DND-41 (cell line): ENCODE results near the gene DLST.
"Not testable (repeated sequence)": the region's sequence is repeated elsewhere in the genome, so short reads cannot be mapped to it uniquely, and the experiment has no call there.

Source experiments
- ATAC-seq: fragments of 200-7000 bp; cut with Tn5 transposase; 3 replicates; pipeline ENCODE4 v1.9.1; 2021; ENCODE audit warnings: low read depth; ENCODE audit not compliant: insufficient read depth
- DNase-seq: peaks from one replicate; pipeline ENCODE4 v3.0.0-alpha.2; 2020
- H2AFZ ChIP-seq: 2 replicates; pipeline ENCODE4 v1.6.0; 2012; ENCODE audit warnings: low read depth, low read length
- H3K27ac ChIP-seq: 2 replicates; pipeline ENCODE4 v1.5.1; 2012; ENCODE audit warnings: low read length, inconsistent platforms
- H3K27me3 ChIP-seq: fragments of 200-600 bp; sonication (generic); 2 replicates; pipeline ENCODE4 v1.6.0; 2012; ENCODE audit warnings: low read length, mild to moderate bottlenecking, inconsistent platforms; ENCODE audit not compliant: insufficient read depth, poor library complexity
- H3K36me3 ChIP-seq: 2 replicates; pipeline ENCODE4 v1.5.1; 2012; ENCODE audit warnings: low read length, inconsistent platforms; ENCODE audit not compliant: insufficient read depth
- H3K4me1 ChIP-seq: 2 replicates; pipeline ENCODE4 v1.5.1; 2012; ENCODE audit warnings: mild to moderate bottlenecking, low read length; ENCODE audit not compliant: insufficient read depth
- H3K4me2 ChIP-seq: 2 replicates; pipeline ENCODE4 v1.6.0; 2012; ENCODE audit warnings: mild to moderate bottlenecking, moderate library complexity, low read length, inconsistent platforms; ENCODE audit not compliant: insufficient read depth
- H3K4me3 ChIP-seq, 2 experiments: fragments of 200-600 bp in 1 of 2; shearing (Covaris generic) in 1 of 2; 2 replicates each; pipeline ENCODE4 v1.5.1; 2012 to 2016; ENCODE audit warnings: inconsistent platforms in 2 of 2, low read length in 2 of 2, mild to moderate bottlenecking in 2 of 2, low read depth in 1 of 2, moderate library complexity in 1 of 2
- H3K79me2 ChIP-seq: 2 replicates; pipeline ENCODE4 v1.6.0; 2012; ENCODE audit warnings: low read length, inconsistent platforms; ENCODE audit not compliant: insufficient read depth
- H3K9ac ChIP-seq: 2 replicates; pipeline ENCODE4 v1.6.0; 2012; ENCODE audit warnings: low read depth, mild to moderate bottlenecking, inconsistent platforms, low read length, moderate library complexity
- H3K9me3 ChIP-seq: 2 replicates; pipeline ENCODE4 v1.5.1; 2012; ENCODE audit warnings: low read length, moderate library complexity, mild to moderate bottlenecking, inconsistent platforms; ENCODE audit not compliant: insufficient read depth, severe bottlenecking
- H4K20me1 ChIP-seq: 2 replicates; pipeline ENCODE4 v1.6.0; 2012; ENCODE audit warnings: low read length; ENCODE audit not compliant: insufficient read depth
- CTCF ChIP-seq: IDR thresholded peaks from 2 replicates; pipeline ENCODE4 v1.5.1; 2012; ENCODE audit warnings: borderline replicate concordance, low read length, moderate library complexity, mild to moderate bottlenecking; ENCODE audit not compliant: poor library complexity, severe bottlenecking; ENCODE audit errors: extremely low read depth
- EZH2 ChIP-seq: IDR thresholded peaks from 3 replicates; pipeline ENCODE4 v1.6.1; 2012; ENCODE audit warnings: borderline replicate concordance, low read depth, mild to moderate bottlenecking, moderate library complexity, low read length, inconsistent platforms; ENCODE audit not compliant: severe bottlenecking

The DLST gene

GRCh38 chr14:74932401-74932901 lies 50.7 kb downstream of the DLST start:
- Histone ChIP-seq H3K4me1 (no peaks in the 10 kb centered on the region), H3K9ac (no peak overlapping the region), H3K4me2 (no peak overlapping the region), H3K36me3 (no peaks in the 10 kb centered on the region), H3K4me3 (no peak overlapping the region), H3K79me2 (no peaks in the 10 kb centered on the region), H2AFZ (no peak overlapping the region), H4K20me1 (no peaks in the 10 kb centered on the region), H3K9me3 (no peaks in the 10 kb centered on the region), H3K27me3 (peaks cover 3% of the 10 kb centered on the region), H3K27ac (no peak overlapping the region)
- no peak for DNase-seq
- TF ChIP-seq EZH2: no peak
- no peak for TF ChIP-seq CTCF
- no peak for ATAC-seq

GRCh38 chr14:74932936-74933335 lies 51.2 kb downstream of the DLST start:
- H3K79me2 ChIP-seq, H3K36me3 ChIP-seq, H2AFZ ChIP-seq, H4K20me1 ChIP-seq, H3K9me3 ChIP-seq, H3K27ac ChIP-seq, ATAC-seq, H3K4me2 ChIP-seq, H3K4me3 ChIP-seq, H3K27me3 ChIP-seq, DNase-seq, H3K4me1 ChIP-seq, H3K9ac ChIP-seq: not testable (repeated sequence)

- TF ChIP-seq CTCF (no peak), EZH2 (no peak)
- H2AFZ ChIP-seq: no peak overlapping the region
- H3K4me2 ChIP-seq: no peak overlapping the region
- no peaks in the 10 kb centered on the region for H4K20me1 ChIP-seq
- H3K27ac ChIP-seq: no peak overlapping the region
- no peak overlapping the region for H3K9ac ChIP-seq
- H3K4me3 ChIP-seq: no peak overlapping the region
- no peaks in the 10 kb centered on the region for H3K79me2 ChIP-seq
- no peaks in the 10 kb centered on the region for H3K36me3 ChIP-seq
- H3K27me3 ChIP-seq: peaks cover 3% of the 10 kb centered on the region
- DNase-seq (no peak), ATAC-seq (no peak)
- H3K9me3 ChIP-seq: no peaks in the 10 kb centered on the region
- no peaks in the 10 kb centered on the region for H3K4me1 ChIP-seq
Observed at GRCh38 chr14:74934041-74934440, 52.3 kb downstream of the DLST start.

GRCh38 chr14:74934476-74935359 lies 53.0 kb downstream of the DLST start:
- Histone ChIP-seq H2AFZ (no peak overlapping the region), H3K79me2 (no peaks in the 10 kb centered on the region), H3K9ac (no peak overlapping the region), H3K4me1 (no peaks in the 10 kb centered on the region), H4K20me1 (no peaks in the 10 kb centered on the region), H3K4me2 (no peak overlapping the region), H3K36me3 (no peaks in the 10 kb centered on the region), H3K27me3 (peaks cover under 1% of the 10 kb centered on the region), H3K27ac (no peak overlapping the region), H3K9me3 (no peaks in the 10 kb centered on the region), H3K4me3 (no peak overlapping the region)
- DNase-seq (no peak), ATAC-seq (no peak)
- TF ChIP-seq EZH2 (no peak), CTCF (no peak)
